Keratinocyte (primary cell): ENCODE data around the gene HDAC8. TPM values are rescaled to one million over a fixed set of nuclear protein-coding genes. Genes with fewer than 3 reads are reported as not detected.

Experiments
- DNase-seq: peaks from one replicate; pipeline ENCODE4 v3.0.0-alpha.2; 2011; ENCODE audit warnings: low read depth, missing footprints, low spot score
- FAIRE-seq: peaks from 2 replicates; lab custom pipeline; 2011; peaks lifted over from hg19 to GRCh38; lab: Jason Lieb, UNC
- H2AFZ ChIP-seq: 2 replicates; pipeline ENCODE4 v1.6.0; 2012; ENCODE audit warnings: low read length, control low read depth, inconsistent platforms; ENCODE audit not compliant: control insufficient read depth
- H3K27ac ChIP-seq: 2 replicates; pipeline ENCODE4 v1.5.1; 2011; ENCODE audit warnings: low read length; ENCODE audit not compliant: control insufficient read depth, insufficient read depth
- H3K27me3 ChIP-seq: 3 replicates; pipeline ENCODE4 v1.6.0; 2011; ENCODE audit warnings: low read length; ENCODE audit not compliant: control insufficient read depth, insufficient read depth; ENCODE audit errors: extremely low read depth
- H3K36me3 ChIP-seq, 2 experiments: 2 replicates in 1 of 2; 3 replicates in 1 of 2; pipeline ENCODE4 v1.5.1; 2011; ENCODE audit warnings: low read length in 2 of 2, mild to moderate bottlenecking in 1 of 2; ENCODE audit not compliant: control insufficient read depth in 2 of 2, insufficient read depth in 2 of 2; ENCODE audit errors: extremely low read depth in 1 of 2
- H3K4me1 ChIP-seq: 3 replicates; pipeline ENCODE4 v1.5.1; 2011; ENCODE audit warnings: low read length; ENCODE audit not compliant: control insufficient read depth, insufficient read depth; ENCODE audit errors: extremely low read depth
- H3K4me2 ChIP-seq: 3 replicates; pipeline ENCODE4 v1.6.0; 2011; ENCODE audit warnings: low read depth, low read length; ENCODE audit not compliant: control insufficient read depth, insufficient read depth; ENCODE audit errors: extremely low read depth
- H3K4me3 ChIP-seq, 3 experiments: fragments of 200-600 bp in 1 of 3; sonication (generic) in 1 of 3; 2 replicates in 2 of 3; 3 replicates in 1 of 3; pipeline ENCODE4 v1.5.1; 2011 to 2016; ENCODE audit warnings: low read length in 3 of 3, mild to moderate bottlenecking in 3 of 3, control low read depth in 2 of 3, inconsistent platforms in 1 of 3, low read depth in 1 of 3, mixed read lengths in 1 of 3, mixed run types in 1 of 3, moderate library complexity in 1 of 3; ENCODE audit not compliant: control insufficient read depth in 2 of 3, insufficient read depth in 2 of 3; ENCODE audit errors: extremely low read depth in 1 of 3
- H3K79me2 ChIP-seq: 2 replicates; pipeline ENCODE4 v1.6.0; 2012; ENCODE audit warnings: low read length; ENCODE audit not compliant: control insufficient read depth, insufficient read depth
- H3K9ac ChIP-seq: 3 replicates; pipeline ENCODE4 v1.6.0; 2011; ENCODE audit warnings: low read length; ENCODE audit not compliant: control insufficient read depth, insufficient read depth; ENCODE audit errors: extremely low read depth
- H3K9me1 ChIP-seq: 3 replicates; pipeline ENCODE4 v1.6.0; 2011; ENCODE audit warnings: low read length; ENCODE audit not compliant: control insufficient read depth, insufficient read depth; ENCODE audit errors: extremely low read depth
- H3K9me3 ChIP-seq: 2 replicates; pipeline ENCODE4 v1.5.1; 2012; ENCODE audit warnings: low read depth, low read length; ENCODE audit not compliant: control insufficient read depth
- H4K20me1 ChIP-seq: 3 replicates; pipeline ENCODE4 v1.6.0; 2011; ENCODE audit warnings: low read length; ENCODE audit not compliant: control insufficient read depth, insufficient read depth; ENCODE audit errors: extremely low read depth
- CTCF ChIP-seq, 3 experiments: IDR thresholded peaks in 1 of 3; conservative IDR thresholded peaks in 1 of 3; optimal IDR thresholded peaks in 1 of 3; 2 replicates in 2 of 3; 3 replicates in 1 of 3; pipeline versions ENCODE3 to v1.5.1; 2011; ENCODE audit warnings: low read length in 3 of 3, mild to moderate bottlenecking in 3 of 3, moderate library complexity in 2 of 3, control low read depth in 1 of 3, inconsistent platforms in 1 of 3; ENCODE audit not compliant: insufficient read depth in 2 of 3; ENCODE audit errors: extremely low read depth in 1 of 3
- EZH2 ChIP-seq: IDR thresholded peaks from one replicate; pipeline ENCODE4 v1.6.1; 2012; ENCODE audit warnings: inconsistent platforms, mild to moderate bottlenecking, low read length, moderate library complexity
- dilution Hi-C: fragments of 300-500 bp; cut with MboI; formaldehyde crosslinking; loops from one replicate; pipeline ENCODE4 v1.7.0; 2020; ENCODE audit warnings: low sequenced_read_pairs; ENCODE audit not compliant: extremely low pct_ligation_motif_present
- polyA plus RNA-seq, 5 experiments: library from polyadenylated mRNA; depleted of rRNA in 3 of 5; stranded (reverse) in 3 of 5; stranded (forward) in 1 of 5; unstranded in 1 of 5; fragments of >200 nt; gene quantifications; 1 replicate in 1 of 5; 2 replicates in 3 of 5; 3 replicates in 1 of 5; pipeline versions ENCODE4 v1.2.1 to v1.2.3, GENCODE V29; 2011 to 2012; ENCODE audit warnings: missing spikeins in 2 of 5, low read depth in 1 of 5, low replicate concordance in 1 of 5

Gene HDAC8
- polyA plus RNA-seq, 1 donor (not counting 4 experiments of a cell fraction or from before 2014, with no cell fraction given): 27.3 TPM

GRCh38 chrX:72569786-72570185 lies 2.9 kb downstream of the HDAC8 start:
- TF ChIP-seq CTCF (optimal IDR thresholded peaks at IDR 0.05 in 1 of 3, IDR thresholded peaks at IDR 0.05 in 1 of 3, conservative IDR thresholded peaks at IDR 0.05 in 1 of 3; ENCODE audit: extremely low read depth in 1 of 3, insufficient read depth in 2 of 3, low read length in 3 of 3) (peak; percentile 10 to 19 (median 13)), EZH2 (no peak)
- H3K9me1 ChIP-seq: no peaks in the 10 kb centered on the region
- FAIRE-seq (no peak), DNase-seq (no peak)
- no peak overlapping the region for H2AFZ ChIP-seq
- H3K9me3 ChIP-seq: no peaks in the 10 kb centered on the region
- no peak overlapping the region for H3K4me2 ChIP-seq
- H3K27ac ChIP-seq: no peak overlapping the region
- H3K4me1 ChIP-seq: no peaks in the 10 kb centered on the region
- dilution Hi-C loops: no loop called here
- H3K79me2 ChIP-seq: peaks cover 7% of the 10 kb centered on the region
- H3K36me3 ChIP-seq: peaks cover 2% of the 10 kb centered on the region in 2 experiments
- no peak overlapping the region for H3K9ac ChIP-seq
- H3K27me3 ChIP-seq: no peaks in the 10 kb centered on the region
- no peaks in the 10 kb centered on the region for H4K20me1 ChIP-seq
- no peak overlapping the region for H3K4me3 ChIP-seq

GRCh38 chrX:72568406-72569092 lies 4.1 kb downstream of the HDAC8 start:
- dilution Hi-C loops: no loop called here
- no peaks in the 10 kb centered on the region for H3K9me3 ChIP-seq

More at GRCh38 chrX:72568406-72569092, 4.1 kb downstream of the HDAC8 start:
- Histone ChIP-seq H3K36me3 (peaks cover 2% of the 10 kb centered on the region in 2 experiments), H3K27ac (no peak overlapping the region), H3K4me1 (no peaks in the 10 kb centered on the region), H3K27me3 (no peaks in the 10 kb centered on the region), H2AFZ (no peak overlapping the region), H4K20me1 (no peaks in the 10 kb centered on the region), H3K9ac (no peak overlapping the region), H3K4me2 (no peak overlapping the region), H3K79me2 (peaks cover 7% of the 10 kb centered on the region), H3K9me1 (no peaks in the 10 kb centered on the region), H3K4me3 (no peak overlapping the region)
- DNase-seq: no peak
- TF ChIP-seq CTCF (optimal IDR thresholded peaks at IDR 0.05 in 1 of 3, IDR thresholded peaks at IDR 0.05 in 1 of 3, conservative IDR thresholded peaks at IDR 0.05 in 1 of 3; ENCODE audit: extremely low read depth in 1 of 3, insufficient read depth in 2 of 3, low read length in 3 of 3): no peak
- no peak for TF ChIP-seq EZH2
- FAIRE-seq: no peak
